SJSA1 (cell line): ENCODE measurements around the gene TRIM38. TPM values are rescaled to one million over a fixed set of nuclear protein-coding genes. Genes with fewer than 3 reads are reported as not detected.

ENCODE experiments used
- DNase-seq, 2 experiments: peaks; one replicate each; pipeline ENCODE4 v3.0.0-alpha.2; 2015 to 2020; ENCODE audit warnings: low spot score in 2 of 2, low read depth in 1 of 2
- H3K27ac ChIP-seq: fragments of 250-450 bp; sonication (Bioruptor Pico); 2 replicates; pipeline ENCODE4 v1.5.1; 2020; ENCODE audit warnings: mild to moderate bottlenecking, moderate library complexity
- H3K27me3 ChIP-seq: fragments of 250-450 bp; sonication (Bioruptor Pico); replicated peaks from 2 replicates; pipeline ENCODE4 v1.5.1; 2020; ENCODE audit warnings: mild to moderate bottlenecking, moderate library complexity
- H3K36me3 ChIP-seq: fragments of 250-450 bp; sonication (Bioruptor Pico); 2 replicates; pipeline ENCODE4 v1.5.1; 2020; ENCODE audit warnings: mild to moderate bottlenecking
- H3K4me1 ChIP-seq: fragments of 250-450 bp; sonication (Bioruptor Pico); replicated peaks from 2 replicates; pipeline ENCODE4 v1.6.1; 2021; ENCODE audit warnings: mild to moderate bottlenecking
- H3K4me3 ChIP-seq: fragments of 250-450 bp; sonication (Bioruptor Pico); 2 replicates; pipeline ENCODE4 v1.5.1; 2020; ENCODE audit warnings: mild to moderate bottlenecking
- H3K9me3 ChIP-seq: fragments of 250-450 bp; sonication (Bioruptor Pico); replicated peaks from 2 replicates; pipeline ENCODE4 v1.5.1; 2020; ENCODE audit warnings: mild to moderate bottlenecking
- total RNA-seq: library from RNA; depleted of rRNA; stranded (reverse); fragments of >200 nt; shearing (Covaris generic); gene quantifications from 2 replicates; pipeline ENCODE4 v1.2.3, GENCODE V29; 2014

TRIM38 gene
- total RNA-seq, 1 experiment from 2014 or later: 7.2 TPM

DNA sequence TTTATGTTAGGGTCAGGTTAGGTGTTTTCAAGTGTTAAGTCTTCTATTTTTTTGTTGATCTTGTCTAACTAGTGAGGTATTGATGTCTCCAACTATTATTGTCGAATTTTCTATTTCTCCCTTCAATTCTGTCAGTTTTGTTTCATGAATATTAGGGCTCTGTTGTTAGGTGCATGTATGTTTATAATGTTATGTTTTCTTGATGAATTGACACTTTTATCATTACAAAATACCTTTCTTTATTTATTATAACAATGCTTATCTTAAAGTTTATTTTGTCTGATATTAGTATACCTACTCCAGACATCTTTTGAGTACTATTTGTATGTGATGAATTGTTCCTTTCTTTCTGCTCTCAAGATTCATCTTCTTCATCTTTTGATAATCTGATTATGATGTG is 12.9 kb upstream of the TRIM38 start:
- H3K9me3 ChIP-seq: 0 out of 2 replicates have a peak, but pooled peaks cover 2% of the 10 kb centered on the region
- H3K36me3 ChIP-seq: no peaks in the 10 kb centered on the region
- H3K4me3 ChIP-seq: no peak overlapping the region
- DNase-seq: no peak
- H3K4me1 ChIP-seq: no peaks in the 10 kb centered on the region
- no peak overlapping the region for H3K27ac ChIP-seq
- H3K27me3 ChIP-seq: no peaks in the 10 kb centered on the region

- H3K9me3 ChIP-seq: 0 out of 2 replicates have a peak, but pooled peaks cover 2% of the 10 kb centered on the region
- no peaks in the 10 kb centered on the region for H3K4me1 ChIP-seq
- no peak overlapping the region for H3K27ac ChIP-seq
- no peaks in the 10 kb centered on the region for H3K27me3 ChIP-seq
- H3K4me3 ChIP-seq: no peak overlapping the region
- H3K36me3 ChIP-seq: no peaks in the 10 kb centered on the region
- no peak for DNase-seq
Observed at GRCh38 chr6:25950297-25950696, 12.3 kb upstream of the TRIM38 start.

GRCh38 chr6:25951296-25952032 is 11.1 kb upstream of the TRIM38 start:
- Histone ChIP-seq H3K27me3 (no peaks in the 10 kb centered on the region), H3K9me3 (no peaks in the 10 kb centered on the region), H3K4me1 (no peaks in the 10 kb centered on the region), H3K36me3 (no peaks in the 10 kb centered on the region), H3K27ac (no peak overlapping the region), H3K4me3 (no peak overlapping the region)
- DNase-seq: no peak

DNA sequence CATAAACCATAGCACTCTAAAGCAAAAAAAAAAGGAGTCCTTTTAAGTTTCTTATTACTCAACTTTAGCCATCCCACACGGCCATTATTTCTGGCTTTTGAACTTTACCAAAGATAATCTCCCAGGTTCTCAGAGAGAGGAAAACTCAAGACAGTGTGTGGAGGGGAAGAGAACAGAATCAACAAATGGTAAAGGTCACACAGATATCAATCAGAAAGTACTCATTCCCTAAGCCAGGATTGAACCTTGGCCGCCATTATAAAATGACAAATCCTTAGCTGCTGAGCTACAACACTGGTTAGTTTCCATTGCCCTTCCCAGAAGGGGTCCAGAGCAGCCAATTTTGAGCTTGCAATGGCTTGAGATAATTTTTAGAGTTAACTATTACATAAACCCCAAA is 10.1 kb upstream of the TRIM38 start:
- no peak for DNase-seq
- no peaks in the 10 kb centered on the region for H3K4me1 ChIP-seq
- H3K9me3 ChIP-seq: no peaks in the 10 kb centered on the region
- H3K36me3 ChIP-seq: no peaks in the 10 kb centered on the region
- H3K27me3 ChIP-seq: no peaks in the 10 kb centered on the region
- no peak overlapping the region for H3K4me3 ChIP-seq
- H3K27ac ChIP-seq: no peak overlapping the region

- no peak for DNase-seq
- Histone ChIP-seq H3K4me1 (no peaks in the 10 kb centered on the region), H3K36me3 (no peaks in the 10 kb centered on the region), H3K27ac (no peak overlapping the region), H3K27me3 (no peaks in the 10 kb centered on the region), H3K9me3 (no peaks in the 10 kb centered on the region; the same call in 1 of the 2 replicates), H3K4me3 (no peak overlapping the region)
Observed at GRCh38 chr6:25953733-25954132, 8.9 kb upstream of the TRIM38 start.

GRCh38 chr6:25954756-25955155 is 7.8 kb upstream of the TRIM38 start:
- no peaks in the 10 kb centered on the region for H3K36me3 ChIP-seq
- H3K9me3 ChIP-seq: no peaks in the 10 kb centered on the region; the same call in 1 of the 2 replicates
- DNase-seq: no peak
- H3K27ac ChIP-seq: no peak overlapping the region
- H3K27me3 ChIP-seq: no peaks in the 10 kb centered on the region
- H3K4me3 ChIP-seq: no peak overlapping the region
- H3K4me1 ChIP-seq: no peaks in the 10 kb centered on the region; the same call in 1 of the 2 replicates

GRCh38 chr6:25956226-25956625 is 6.4 kb upstream of the TRIM38 start:
- H3K27me3 ChIP-seq: no peaks in the 10 kb centered on the region
- H3K36me3 ChIP-seq: no peaks in the 10 kb centered on the region
- no peaks in the 10 kb centered on the region; the same call in 1 of the 2 replicates for H3K4me1 ChIP-seq
- no peak for DNase-seq
- H3K27ac ChIP-seq: no peak overlapping the region
- no peaks in the 10 kb centered on the region; the same call in 1 of the 2 replicates for H3K9me3 ChIP-seq
- no peak overlapping the region for H3K4me3 ChIP-seq

DNA sequence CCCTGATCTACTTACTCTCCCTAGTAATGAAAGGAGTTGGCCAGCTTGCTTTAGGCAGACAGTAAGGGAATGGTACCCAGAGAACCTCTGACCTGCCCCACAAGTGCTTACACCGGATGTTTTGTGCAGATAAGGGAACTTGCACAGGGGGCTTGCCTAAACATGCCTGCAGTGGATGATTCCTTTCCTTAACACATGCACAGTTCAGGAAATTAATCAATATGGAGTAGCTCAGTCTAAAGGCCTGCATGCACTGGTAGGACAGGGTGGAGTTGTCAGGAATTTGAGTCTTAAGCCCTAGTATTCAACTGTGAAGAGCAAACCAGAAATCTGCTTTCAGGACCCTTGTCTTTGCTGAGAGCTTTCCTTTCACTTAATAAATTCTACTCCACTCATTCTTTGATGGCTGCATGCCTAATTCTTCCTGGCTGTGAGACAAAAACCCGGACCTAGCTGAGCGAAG is 3.9 kb upstream of the TRIM38 start:
- H3K4me1 ChIP-seq: peaks cover 5% of the 10 kb centered on the region
- H3K27ac ChIP-seq: no peak overlapping the region
- H3K4me3 ChIP-seq: no peak overlapping the region
- no peaks in the 10 kb centered on the region for H3K36me3 ChIP-seq
- no peaks in the 10 kb centered on the region for H3K27me3 ChIP-seq
- no peak for DNase-seq
- H3K9me3 ChIP-seq: no peaks in the 10 kb centered on the region; the same call in 1 of the 2 replicates

GRCh38 chr6:25959890-25960536 is 2.6 kb upstream of the TRIM38 start:
- peaks cover 13% of the 10 kb centered on the region for H3K4me1 ChIP-seq
- no peak overlapping the region for H3K27ac ChIP-seq
- H3K36me3 ChIP-seq: peaks cover 10% of the 10 kb centered on the region
- H3K4me3 ChIP-seq: no peak overlapping the region
- H3K9me3 ChIP-seq: no peaks in the 10 kb centered on the region; the same call in 1 of the 2 replicates
- no peak for DNase-seq
- no peaks in the 10 kb centered on the region for H3K27me3 ChIP-seq

DNA sequence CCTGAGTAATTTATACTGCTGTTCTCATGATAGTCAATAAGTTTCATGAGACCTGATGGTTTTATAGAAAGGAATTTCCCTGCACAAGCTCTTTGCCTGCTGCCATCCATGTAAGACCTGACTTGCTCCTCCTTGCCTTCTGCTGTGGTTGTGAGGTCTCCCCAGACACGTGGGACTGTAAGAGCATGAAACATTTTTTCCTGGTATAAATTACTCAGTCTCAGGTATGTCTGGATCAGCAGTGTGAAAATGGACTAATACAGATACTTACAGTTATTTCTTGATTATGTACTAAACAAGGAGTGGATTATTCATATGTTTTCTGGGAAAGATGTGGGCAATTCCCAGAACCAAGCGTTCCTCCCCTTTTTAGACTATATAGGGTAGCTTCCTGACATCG is 1.9 kb upstream of the TRIM38 start:
- peaks cover 14% of the 10 kb centered on the region for H3K36me3 ChIP-seq
- no peak overlapping the region for H3K27ac ChIP-seq
- peaks cover 13% of the 10 kb centered on the region for H3K4me1 ChIP-seq
- no peak overlapping the region for H3K4me3 ChIP-seq
- no peak for DNase-seq
- no peaks in the 10 kb centered on the region for H3K27me3 ChIP-seq
- no peaks in the 10 kb centered on the region; the same call in 1 of the 2 replicates for H3K9me3 ChIP-seq

DNA sequence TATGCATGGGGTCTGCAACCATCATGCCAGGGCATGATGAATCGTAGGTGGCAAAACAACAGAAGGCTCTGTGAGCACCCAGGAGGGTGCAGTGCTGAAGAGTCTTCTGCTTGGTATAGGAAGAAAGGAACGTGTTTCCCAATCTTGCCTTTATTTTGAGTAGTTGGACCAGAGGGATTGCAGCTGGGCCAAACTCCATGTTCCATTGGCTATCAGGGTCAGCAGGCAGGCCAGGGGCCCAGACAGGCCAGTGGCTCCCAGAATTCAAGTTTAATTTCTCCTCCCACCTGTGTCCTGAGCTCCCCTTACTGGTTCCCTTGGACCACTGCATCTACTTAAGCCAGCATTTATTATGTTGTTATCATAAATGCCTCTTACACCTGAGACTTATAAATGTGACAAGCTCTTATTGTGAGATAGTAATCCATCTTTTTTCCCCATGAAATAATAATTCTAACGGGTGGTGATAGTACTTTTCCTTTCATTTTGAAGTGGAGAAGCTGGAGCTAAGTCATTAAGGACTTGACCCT is 918 bp upstream of the TRIM38 start:
- H3K9me3 ChIP-seq: no peaks in the 10 kb centered on the region; the same call in 1 of the 2 replicates
- peak overlapping the region; percentile 85 for H3K27ac ChIP-seq
- no peak for DNase-seq
- H3K4me1 ChIP-seq: peaks cover 13% of the 10 kb centered on the region
- peaks cover 22% of the 10 kb centered on the region for H3K36me3 ChIP-seq
- H3K4me3 ChIP-seq: peak overlapping the region; percentile 47
- H3K27me3 ChIP-seq: no peaks in the 10 kb centered on the region

DNA sequence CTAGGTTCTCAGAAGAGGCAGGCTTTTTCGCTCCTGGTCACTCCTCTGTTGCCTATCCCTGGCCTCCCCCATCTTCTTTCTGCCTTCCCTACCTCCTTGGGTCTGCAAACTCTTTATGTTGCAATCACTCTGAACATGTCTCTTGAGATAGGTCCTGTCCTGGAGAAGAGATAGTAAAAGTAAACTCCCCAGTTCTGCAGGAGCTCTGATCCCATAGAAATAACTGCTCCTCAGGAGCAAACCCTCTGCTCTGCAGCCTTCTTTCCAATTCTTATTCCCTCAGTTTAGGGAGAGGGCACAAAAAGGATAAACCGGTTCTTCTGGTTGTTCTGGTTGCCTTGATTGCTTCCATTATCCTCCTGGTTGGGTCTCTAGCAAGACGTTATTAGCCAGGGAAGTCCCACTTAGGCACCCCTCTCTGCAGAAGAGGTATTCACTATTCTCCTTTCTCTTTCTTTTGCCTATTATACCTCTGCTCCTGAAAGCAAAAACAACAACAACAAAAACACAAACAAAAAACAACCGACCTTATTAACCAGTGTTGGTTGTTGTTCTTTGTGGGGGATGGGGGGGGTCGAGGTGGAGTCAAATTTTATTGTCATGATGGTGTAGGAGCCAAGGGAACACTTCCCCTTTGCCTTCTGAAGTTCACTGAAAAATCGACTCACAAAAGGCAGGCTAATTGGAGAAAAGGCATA is 973 bp downstream of the TRIM38 start:
- 0 out of 2 replicates have a peak overlapping the region, but pooled peaks have one; percentile 1 for H3K27ac ChIP-seq
- peak in 1 of 2 experiments; percentile 19 for DNase-seq
- H3K4me3 ChIP-seq: peak overlapping the region; percentile 47
- H3K4me1 ChIP-seq: peaks cover 13% of the 10 kb centered on the region
- H3K9me3 ChIP-seq: no peaks in the 10 kb centered on the region; the same call in 1 of the 2 replicates
- H3K27me3 ChIP-seq: no peaks in the 10 kb centered on the region
- peaks cover 39% of the 10 kb centered on the region for H3K36me3 ChIP-seq

DNA sequence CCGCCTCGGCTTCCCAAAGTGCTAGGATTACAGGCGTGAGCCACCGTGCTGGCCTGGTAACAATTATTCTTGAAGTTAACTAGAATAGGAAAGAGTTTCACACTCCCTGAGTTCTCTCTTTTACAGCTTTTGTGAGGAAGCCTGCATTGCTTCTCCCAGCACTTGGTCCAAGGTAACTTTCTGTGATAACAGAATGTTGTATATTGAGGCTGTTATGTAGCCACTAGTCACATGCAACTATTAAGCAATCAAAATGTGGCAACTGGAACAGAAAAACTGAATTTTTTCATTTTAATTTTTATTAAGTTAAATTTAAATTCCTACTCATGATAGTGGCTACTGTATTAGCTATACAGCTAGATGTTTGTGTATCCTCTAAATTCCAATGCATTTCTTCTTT is 2.5 kb downstream of the TRIM38 start:
- H3K27me3 ChIP-seq: no peaks in the 10 kb centered on the region

More for the DNA sequence above, 2.5 kb downstream of the TRIM38 start:
- H3K4me3 ChIP-seq: no peak overlapping the region
- no peaks in the 10 kb centered on the region for H3K9me3 ChIP-seq
- DNase-seq: no peak
- H3K27ac ChIP-seq: no peak overlapping the region
- peaks cover 13% of the 10 kb centered on the region for H3K4me1 ChIP-seq
- H3K36me3 ChIP-seq: peaks cover 54% of the 10 kb centered on the region
